Thyroid gland (tissue), 4 donors: ENCODE measurements around the gene LRFN2. TPM values are rescaled to one million over a fixed set of nuclear protein-coding genes. Genes with fewer than 3 reads are reported as not detected.

Experiments used
- DNase-seq, 2 donors: peaks; one replicate each; pipeline ENCODE4 v3.0.0-alpha.2; 2019
- H3K27ac ChIP-seq, 3 donors: fragments of 200-600 bp; sonication (generic); 1 replicate in 2 of 3; 2 replicates in 1 of 3; pipeline ENCODE4 v1.5.1; 2016 to 2019; ENCODE audit warnings: mild to moderate bottlenecking in 1 of 3, moderate library complexity in 1 of 3
- H3K27me3 ChIP-seq: fragments of 200-600 bp; sonication (generic); one replicate; pipeline ENCODE4 v1.5.1; 2019
- H3K36me3 ChIP-seq, 2 donors: fragments of 200-600 bp; sonication (generic); one replicate each; pipeline ENCODE4 v1.5.1; 2016 to 2019
- H3K4me1 ChIP-seq, 2 donors: fragments of 200-600 bp; sonication (generic); one replicate each; pipeline ENCODE4 v1.5.1; 2017 to 2019
- H3K4me3 ChIP-seq, 3 donors: fragments of 200-600 bp; sonication (generic); replicated peaks in 1 of 3; 1 replicate in 2 of 3; 2 replicates in 1 of 3; pipeline ENCODE4 v1.5.1; 2016; ENCODE audit warnings: mild to moderate bottlenecking in 1 of 3
- H3K9me3 ChIP-seq: fragments of 200-600 bp; sonication (generic); one replicate; pipeline ENCODE4 v1.5.1; 2017
- POLR2A ChIP-seq, 2 donors: fragments of 450-650 bp; IDR thresholded peaks; one replicate each; pipeline ENCODE4 v1.6.1; 2017; ENCODE audit warnings: antibody characterized with exemption in 2 of 2, mild to moderate bottlenecking in 2 of 2, moderate library complexity in 1 of 2
- WGBS, 2 donors: methylation state at CpG; one replicate each; pipeline ENCODE4 v1.1.5; 2017; 5-methylcytosine and 5-hydroxymethylcytosine counted together
- intact Hi-C: fragments of 100-400 bp; cut with DNase I; formaldehyde crosslinking; loops from one replicate; pipeline ENCODE4 v1.15.1; 2023
- total RNA-seq, 4 donors: library from RNA; depleted of rRNA; stranded (reverse); fragments of >200 nt; gene quantifications; one replicate each; pipeline ENCODE4 v1.2.3, GENCODE V29; 2016
- TF ChIP-seq, protein P1 (sequence below), 6 experiments: fragments of 200-600 bp in 3 of 6; fragments of 450-650 bp in 3 of 6; sonication (generic) in 3 of 6; IDR thresholded peaks; one replicate each; pipeline ENCODE4 v1.5.1; 2016 to 2019; ENCODE audit warnings: antibody characterized with exemption in 6 of 6, mild to moderate bottlenecking in 2 of 6, inconsistent platforms in 1 of 6, moderate library complexity in 1 of 6

LRFN2 gene
- total RNA-seq, 4 donors from 2014 or later: 0.13 TPM; not detected in 3

- Histone ChIP-seq H3K9me3 (no peaks in the 10 kb centered on the region), H3K36me3 (no peaks in the 10 kb centered on the region), H3K27ac (no peak overlapping the region), H3K4me3 (no peak overlapping the region), H3K4me1 (no peaks in the 10 kb centered on the region), H3K27me3 (no peaks in the 10 kb centered on the region)
- TF ChIP-seq POLR2A (IDR thresholded peaks at IDR 0.05): no peak
- TF ChIP-seq, protein P1, sequence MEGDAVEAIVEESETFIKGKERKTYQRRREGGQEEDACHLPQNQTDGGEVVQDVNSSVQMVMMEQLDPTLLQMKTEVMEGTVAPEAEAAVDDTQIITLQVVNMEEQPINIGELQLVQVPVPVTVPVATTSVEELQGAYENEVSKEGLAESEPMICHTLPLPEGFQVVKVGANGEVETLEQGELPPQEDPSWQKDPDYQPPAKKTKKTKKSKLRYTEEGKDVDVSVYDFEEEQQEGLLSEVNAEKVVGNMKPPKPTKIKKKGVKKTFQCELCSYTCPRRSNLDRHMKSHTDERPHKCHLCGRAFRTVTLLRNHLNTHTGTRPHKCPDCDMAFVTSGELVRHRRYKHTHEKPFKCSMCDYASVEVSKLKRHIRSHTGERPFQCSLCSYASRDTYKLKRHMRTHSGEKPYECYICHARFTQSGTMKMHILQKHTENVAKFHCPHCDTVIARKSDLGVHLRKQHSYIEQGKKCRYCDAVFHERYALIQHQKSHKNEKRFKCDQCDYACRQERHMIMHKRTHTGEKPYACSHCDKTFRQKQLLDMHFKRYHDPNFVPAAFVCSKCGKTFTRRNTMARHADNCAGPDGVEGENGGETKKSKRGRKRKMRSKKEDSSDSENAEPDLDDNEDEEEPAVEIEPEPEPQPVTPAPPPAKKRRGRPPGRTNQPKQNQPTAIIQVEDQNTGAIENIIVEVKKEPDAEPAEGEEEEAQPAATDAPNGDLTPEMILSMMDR (IDR thresholded peaks at IDR 0.05): no peak
- WGBS, 2 donors: 87 to 90% methylated on average over 6 of the region's 6 CpGs
- intact Hi-C loops: no loop called here
- no peak for DNase-seq
These were observed 172.5 kb downstream of the LRFN2 start for GRCh38 chr6:40414617-40415016.

DNA sequence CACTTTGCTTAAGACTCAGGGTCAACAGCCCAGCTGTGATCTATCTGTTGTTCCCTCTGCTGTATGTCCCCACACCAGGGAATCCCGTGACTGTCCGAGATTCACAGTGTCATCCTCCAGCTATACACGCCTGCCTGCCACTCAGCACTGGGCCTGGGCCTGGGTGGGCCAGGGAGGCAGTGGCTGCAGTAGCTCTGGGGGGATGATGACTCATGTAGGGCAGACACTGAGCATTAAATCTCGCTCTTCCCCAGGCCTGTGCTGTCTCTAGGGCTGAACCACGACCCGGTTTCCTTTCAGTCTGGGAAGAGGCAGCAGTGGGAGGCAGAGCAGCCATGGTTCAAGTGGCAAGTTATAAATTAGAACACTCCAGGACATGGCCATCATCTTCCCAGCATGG, 173.9 kb downstream of the LRFN2 start:
- WGBS, 2 donors: 70 to 90% methylated on average over 6 of the region's 6 CpGs
- Histone ChIP-seq H3K36me3 (no peaks in the 10 kb centered on the region), H3K4me1 (no peaks in the 10 kb centered on the region), H3K27ac (no peak overlapping the region), H3K27me3 (no peaks in the 10 kb centered on the region), H3K4me3 (no peak overlapping the region), H3K9me3 (no peaks in the 10 kb centered on the region)
- no peak for DNase-seq
- TF ChIP-seq, protein P1 (IDR thresholded peaks at IDR 0.05): no peak
- TF ChIP-seq POLR2A (IDR thresholded peaks at IDR 0.05): no peak
- intact Hi-C loops: no loop called here

GRCh38 chr6:40411881-40412280, 175.3 kb downstream of the LRFN2 start:
- 93 to 94% methylated on average over 5 to 6 of the region's 6 CpGs for WGBS, 2 donors
- no peak for TF ChIP-seq POLR2A (IDR thresholded peaks at IDR 0.05)
- TF ChIP-seq, protein P1 (IDR thresholded peaks at IDR 0.05): no peak

GRCh38 chr6:40410821-40411220, 176.3 kb downstream of the LRFN2 start:
- H3K4me1 ChIP-seq: no peaks in the 10 kb centered on the region
- no peaks in the 10 kb centered on the region for H3K9me3 ChIP-seq
- H3K27me3 ChIP-seq: no peaks in the 10 kb centered on the region
- WGBS, 2 donors: 43 to 71% methylated on average over 1 of the region's 1 CpG
- H3K4me3 ChIP-seq: no peak overlapping the region
- TF ChIP-seq, protein P1 (IDR thresholded peaks at IDR 0.05): no peak
- TF ChIP-seq POLR2A (IDR thresholded peaks at IDR 0.05): no peak
- H3K27ac ChIP-seq: no peak overlapping the region
- no peaks in the 10 kb centered on the region for H3K36me3 ChIP-seq
- no peak for DNase-seq
- intact Hi-C loops: no loop called here

More at GRCh38 chr6:40411881-40412280, 175.3 kb downstream of the LRFN2 start:
- H3K4me1 ChIP-seq: no peaks in the 10 kb centered on the region
- no peaks in the 10 kb centered on the region for H3K27me3 ChIP-seq
- H3K9me3 ChIP-seq: no peaks in the 10 kb centered on the region
- H3K27ac ChIP-seq: no peak overlapping the region
- intact Hi-C loops: no loop called here
- no peak for DNase-seq
- no peaks in the 10 kb centered on the region for H3K36me3 ChIP-seq
- no peak overlapping the region for H3K4me3 ChIP-seq

- Histone ChIP-seq H3K4me3 (no peak overlapping the region), H3K27me3 (no peaks in the 10 kb centered on the region), H3K4me1 (no peaks in the 10 kb centered on the region), H3K36me3 (no peaks in the 10 kb centered on the region), H3K27ac (no peak overlapping the region), H3K9me3 (no peaks in the 10 kb centered on the region)
- intact Hi-C loops: no loop called here
- no peak for TF ChIP-seq POLR2A (IDR thresholded peaks at IDR 0.05)
- TF ChIP-seq, protein P1 (IDR thresholded peaks at IDR 0.05): no peak
- WGBS, 2 donors: 53 to 63% methylated on average over 9 of the region's 9 CpGs
- DNase-seq: no peak
These were observed 177.3 kb downstream of the LRFN2 start for GRCh38 chr6:40409716-40410397.
